ENCODE results near the gene RALGPS1.

DNA sequence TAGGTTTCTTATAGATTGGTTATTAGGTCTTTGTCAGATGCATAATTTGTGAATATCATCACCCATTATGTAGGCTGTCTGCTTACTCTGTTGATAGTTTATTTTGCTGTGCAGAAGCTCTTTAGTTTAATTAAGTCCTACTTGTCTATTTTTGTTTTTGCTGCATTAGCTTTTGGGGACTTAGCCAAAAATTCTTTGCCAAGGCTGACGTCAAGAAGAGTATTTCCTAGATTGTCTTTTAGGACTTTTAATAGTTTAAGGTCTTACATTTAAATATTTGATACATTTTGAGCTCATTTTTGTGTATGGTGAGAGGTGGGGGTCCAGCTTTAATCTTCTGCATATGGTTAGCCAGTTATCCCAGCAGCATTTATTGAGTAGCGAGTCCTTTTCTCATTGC lies 232.7 kb downstream of the RALGPS1 start:
- TF ChIP-seq CTCF (IDR thresholded peaks at IDR 0.05): no peak
- TF ChIP-seq JUN (CRISPR knock-in tag; IDR thresholded peaks at IDR 0.05): no peak
- no peak for TF ChIP-seq TP53 (CRISPR knock-in tag; IDR thresholded peaks at IDR 0.05)
- no peak for TF ChIP-seq CREB1 (CRISPR knock-in tag; IDR thresholded peaks at IDR 0.05)
- TF ChIP-seq MXD4 (CRISPR knock-in tag; IDR thresholded peaks at IDR 0.05; ENCODE audit: borderline replicate concordance): no peak
- no peak for TF ChIP-seq NFYB (CRISPR knock-in tag; conservative IDR thresholded peaks at IDR 0.05; ENCODE audit: low read depth)
- TF ChIP-seq, protein P1, sequence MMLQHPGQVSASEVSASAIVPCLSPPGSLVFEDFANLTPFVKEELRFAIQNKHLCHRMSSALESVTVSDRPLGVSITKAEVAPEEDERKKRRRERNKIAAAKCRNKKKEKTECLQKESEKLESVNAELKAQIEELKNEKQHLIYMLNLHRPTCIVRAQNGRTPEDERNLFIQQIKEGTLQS (CRISPR knock-in tag; conservative IDR thresholded peaks at IDR 0.05): no peak
- no peak for TF ChIP-seq SOX15 (CRISPR knock-in tag; IDR thresholded peaks at IDR 0.05)
